Cardiac muscle cell (in vitro differentiated cells and primary cell): ENCODE results near the gene PCDHGB6. TPM values are rescaled to one million over a fixed set of nuclear protein-coding genes. Genes with fewer than 3 reads are reported as not detected.
"Not testable (repeated sequence)": the region's sequence is repeated elsewhere in the genome, so short reads cannot be mapped to it uniquely, and the experiment has no call there.

Experiments used
- DNase-seq, 2 donors: peaks; one replicate each; pipeline versions ENCODE4 v3.0.0 to v3.0.0-alpha.2; 2010 to 2017; ENCODE audit warnings: low read depth in 1 of 2, low spot score in 1 of 2
- H3K27ac ChIP-seq: fragments of 200-600 bp; sonication (generic); 2 replicates; pipeline ENCODE4 v1.5.1; 2016
- H3K27me3 ChIP-seq: fragments of 200-600 bp; sonication (generic); 2 replicates; pipeline ENCODE4 v1.6.0; 2016; ENCODE audit warnings: control low read depth
- H3K36me3 ChIP-seq: fragments of 200-600 bp; sonication (generic); 2 replicates; pipeline ENCODE4 v1.5.1; 2016; ENCODE audit warnings: control low read depth
- H3K4me1 ChIP-seq: fragments of 200-600 bp; sonication (generic); 2 replicates; pipeline ENCODE4 v1.8.1; 2017; ENCODE audit warnings: low read depth, mild to moderate bottlenecking, mixed run types
- H3K4me3 ChIP-seq: fragments of 200-600 bp; sonication (generic); 2 replicates; pipeline ENCODE4 v1.5.1; 2016; ENCODE audit warnings: mild to moderate bottlenecking
- H3K9me3 ChIP-seq: fragments of 200-600 bp; sonication (generic); 2 replicates; pipeline ENCODE4 v1.5.1; 2017; ENCODE audit warnings: low read depth, mild to moderate bottlenecking, control low read depth
- CTCF ChIP-seq: IDR thresholded peaks from 2 replicates; pipeline ENCODE4 v1.5.1; 2012; ENCODE audit warnings: low read depth, mild to moderate bottlenecking, low read length
- polyA plus RNA-seq: library from polyadenylated mRNA; unstranded; fragments of >200 nt; fragmentation: Nextera tagmentation; extraction: Ambion mirVana; gene quantifications from 2 replicates; pipeline ENCODE4 v1.2.1, GENCODE V29; 2016
- total RNA-seq: library from RNA; depleted of rRNA; stranded (reverse); fragments of >200 nt; gene quantifications from 2 replicates; pipeline ENCODE4 v1.2.3, GENCODE V29; 2016

Gene PCDHGB6
- total and polyA plus RNA-seq, 2 experiments from 2014 or later: 26.1 to 48.6 TPM

GRCh38 chr5:141417494-141418172, 9.8 kb downstream of the PCDHGB6 start, which contains the start of gene PCDHGB7:
PCDHGB7 (plus strand) TSS chr5:141417677; CDS start chr5:141417860, 183 bp downstream.
- not testable (repeated sequence) for H3K36me3 ChIP-seq, H3K27me3 ChIP-seq, H3K4me1 ChIP-seq
- Histone ChIP-seq H3K27ac (peak within 1 kb of the TSS; percentile 69), H3K4me3 (peak within 1 kb of the TSS; percentile 35), H3K9me3 (peaks cover 22% of the 10 kb centered on the region)
- TF ChIP-seq CTCF: peak; percentile 77
- peak; percentile 78 to 88 for DNase-seq

- Histone ChIP-seq H3K4me1 (no peaks in the 10 kb centered on the region), H3K9me3 (peaks cover 23% of the 10 kb centered on the region), H3K36me3 (peaks cover 6% of the 10 kb centered on the region), H3K27ac (no peak overlapping the region), H3K27me3 (no peaks in the 10 kb centered on the region), H3K4me3 (no peak overlapping the region)
- TF ChIP-seq CTCF: no peak
- DNase-seq: no peak
Measured at GRCh38 chr5:141419074-141419880, 11.5 kb downstream of the PCDHGB6 start.

- H3K36me3 ChIP-seq: peaks cover 6% of the 10 kb centered on the region
- H3K4me3 ChIP-seq: no peak within 1 kb of the TSS
- no peak within 1 kb of the TSS for H3K27ac ChIP-seq
- peak in 1 of 2 donors; percentile 73 for DNase-seq
- H3K9me3 ChIP-seq: peaks cover 23% of the 10 kb centered on the region
- H3K4me1 ChIP-seq: no peaks in the 10 kb centered on the region
- no peaks in the 10 kb centered on the region for H3K27me3 ChIP-seq
- peak; percentile 61 for TF ChIP-seq CTCF
Measured at GRCh38 chr5:141420855-141421488, 13.2 kb downstream of the PCDHGB6 start, which contains the start of gene PCDHGA11. PCDHGA11 (plus strand) TSS chr5:141421051; CDS start chr5:141421228, 177 bp downstream.

GRCh38 chr5:141421489-141421855, 13.7 kb downstream of the PCDHGB6 start:
- no peak for DNase-seq
- H3K27ac ChIP-seq: no peak overlapping the region
- H3K36me3 ChIP-seq: peaks cover 6% of the 10 kb centered on the region
- no peaks in the 10 kb centered on the region for H3K4me1 ChIP-seq
- H3K4me3 ChIP-seq: no peak overlapping the region
- TF ChIP-seq CTCF: peak; percentile 3
- H3K27me3 ChIP-seq: no peaks in the 10 kb centered on the region
- H3K9me3 ChIP-seq: peaks cover 27% of the 10 kb centered on the region

- H3K9me3 ChIP-seq: peaks cover 27% of the 10 kb centered on the region
- H3K36me3 ChIP-seq: peaks cover 6% of the 10 kb centered on the region
- no peak for TF ChIP-seq CTCF
Measured at GRCh38 chr5:141422742-141423291, 15.0 kb downstream of the PCDHGB6 start.

More at GRCh38 chr5:141422742-141423291, 15.0 kb downstream of the PCDHGB6 start:
- Histone ChIP-seq H3K27ac (no peak overlapping the region), H3K4me3 (no peak overlapping the region), H3K4me1 (no peaks in the 10 kb centered on the region), H3K27me3 (no peaks in the 10 kb centered on the region)
- no peak for DNase-seq
